ENCODE results near the gene PLEKHG5. TPM values are rescaled to one million over a fixed set of nuclear protein-coding genes. Genes with fewer than 3 reads are reported as not detected.

PLEKHG5 gene
- total RNA-seq, 2 experiments from 2014 or later, result 5.0 to 6.1 TPM

GRCh38 chr1:6462412-6463119 lies 28.9 kb downstream of the PLEKHG5 start:
- ATAC-seq (ENCODE audit: poor library complexity) (no peak), DNase-seq (no peak)
- ChIA-PET POLR2A (interaction anchor here (0.8 to 6.9 kb wide), 4 partner anchors 8 to 114 kb away, joined by 3 to 40 read pairs (median 4); no protein-coding TSS in a partner anchor), CTCF (interaction anchor here (1.2 to 4.9 kb wide), 4 partner anchors 8 to 24 kb away, joined by 3 to 34 read pairs (median 9); no protein-coding TSS in a partner anchor)
- Mint-ChIP-seq H3K27ac (peak overlapping the region; percentile 96), H3K36me3 (ENCODE audit: low read depth) (peaks cover 58% of the 10 kb centered on the region), H3K4me3 (peak overlapping the region; percentile 81), H3K27me3 (no peaks in the 10 kb centered on the region), H3K9me3 (no peaks in the 10 kb centered on the region), H3K4me1 (ENCODE audit: low read depth) (peaks cover 65% of the 10 kb centered on the region)
- Histone ChIP-seq H3K27me3 (ENCODE audit: control insufficient read depth in 1 of 2, insufficient read depth in 2 of 2, low read length in 2 of 2) (no peaks in the 10 kb centered on the region), H3K4me1 (ENCODE audit: insufficient read depth, low read length) (peaks cover 74% of the 10 kb centered on the region), H3K36me3 (ENCODE audit: insufficient read depth, low read length) (peaks cover 36% of the 10 kb centered on the region), H3K27ac (ENCODE audit: low read depth in 1 of 2, low read length in 2 of 2) (peak overlapping the region; percentile 70 to 97), H3K4me3 (ENCODE audit: low read length) (no peak overlapping the region), H3K9me3 (ENCODE audit: control insufficient read depth in 1 of 2, insufficient read depth in 1 of 2, low read length in 2 of 2) (no peaks in the 10 kb centered on the region)
- intact Hi-C loops (cut with DNase I, micrococcal nuclease), result no loop called here
- TF ChIP-seq, protein P1, sequence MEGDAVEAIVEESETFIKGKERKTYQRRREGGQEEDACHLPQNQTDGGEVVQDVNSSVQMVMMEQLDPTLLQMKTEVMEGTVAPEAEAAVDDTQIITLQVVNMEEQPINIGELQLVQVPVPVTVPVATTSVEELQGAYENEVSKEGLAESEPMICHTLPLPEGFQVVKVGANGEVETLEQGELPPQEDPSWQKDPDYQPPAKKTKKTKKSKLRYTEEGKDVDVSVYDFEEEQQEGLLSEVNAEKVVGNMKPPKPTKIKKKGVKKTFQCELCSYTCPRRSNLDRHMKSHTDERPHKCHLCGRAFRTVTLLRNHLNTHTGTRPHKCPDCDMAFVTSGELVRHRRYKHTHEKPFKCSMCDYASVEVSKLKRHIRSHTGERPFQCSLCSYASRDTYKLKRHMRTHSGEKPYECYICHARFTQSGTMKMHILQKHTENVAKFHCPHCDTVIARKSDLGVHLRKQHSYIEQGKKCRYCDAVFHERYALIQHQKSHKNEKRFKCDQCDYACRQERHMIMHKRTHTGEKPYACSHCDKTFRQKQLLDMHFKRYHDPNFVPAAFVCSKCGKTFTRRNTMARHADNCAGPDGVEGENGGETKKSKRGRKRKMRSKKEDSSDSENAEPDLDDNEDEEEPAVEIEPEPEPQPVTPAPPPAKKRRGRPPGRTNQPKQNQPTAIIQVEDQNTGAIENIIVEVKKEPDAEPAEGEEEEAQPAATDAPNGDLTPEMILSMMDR (IDR thresholded peaks at IDR 0.05), result no peak

GRCh38 chr1:6461538-6462411 lies 29.7 kb downstream of the PLEKHG5 start:
- H3K27ac Mint-ChIP-seq, result peak overlapping the region; percentile 96
- CTCF ChIA-PET, result interaction anchor here (4.9 kb wide), 1 partner anchor 14 kb away, joined by 34 read pairs; no protein-coding TSS in a partner anchor
- peaks cover 68% of the 10 kb centered on the region for H3K4me1 Mint-ChIP-seq (ENCODE audit: low read depth)
- DNase-seq (no peak), ATAC-seq (ENCODE audit: poor library complexity) (no peak)
- peaks cover 66% of the 10 kb centered on the region for H3K4me1 ChIP-seq (ENCODE audit: insufficient read depth, low read length)
- no peaks in the 10 kb centered on the region for H3K9me3 Mint-ChIP-seq
- H3K27ac ChIP-seq (ENCODE audit: low read depth in 1 of 2, low read length in 2 of 2), result peak overlapping the region; percentile 97 to 99
- H3K36me3 ChIP-seq (ENCODE audit: insufficient read depth, low read length), result peaks cover 36% of the 10 kb centered on the region
- no peaks in the 10 kb centered on the region for H3K27me3 Mint-ChIP-seq
- intact Hi-C loops (cut with DNase I, micrococcal nuclease), result loop anchor here in 1 of 2 experiments (2.0 kb wide), 1 partner anchor 13 kb away; no protein-coding TSS in a partner anchor
- no peaks in the 10 kb centered on the region for H3K27me3 ChIP-seq (ENCODE audit: control insufficient read depth in 1 of 2, insufficient read depth in 2 of 2, low read length in 2 of 2)
- peaks cover 58% of the 10 kb centered on the region for H3K36me3 Mint-ChIP-seq (ENCODE audit: low read depth)
- H3K4me3 ChIP-seq (ENCODE audit: low read length), result no peak overlapping the region
- H3K4me3 Mint-ChIP-seq, result peak overlapping the region; percentile 81
- no peaks in the 10 kb centered on the region for H3K9me3 ChIP-seq (ENCODE audit: control insufficient read depth in 1 of 2, insufficient read depth in 1 of 2, low read length in 2 of 2)
- TF ChIP-seq, protein P1 (IDR thresholded peaks at IDR 0.05), result no peak
- POLR2A ChIA-PET, result interaction anchor here (6.9 kb wide), 1 partner anchor 12 kb away, joined by 40 read pairs; no protein-coding TSS in a partner anchor

DNA sequence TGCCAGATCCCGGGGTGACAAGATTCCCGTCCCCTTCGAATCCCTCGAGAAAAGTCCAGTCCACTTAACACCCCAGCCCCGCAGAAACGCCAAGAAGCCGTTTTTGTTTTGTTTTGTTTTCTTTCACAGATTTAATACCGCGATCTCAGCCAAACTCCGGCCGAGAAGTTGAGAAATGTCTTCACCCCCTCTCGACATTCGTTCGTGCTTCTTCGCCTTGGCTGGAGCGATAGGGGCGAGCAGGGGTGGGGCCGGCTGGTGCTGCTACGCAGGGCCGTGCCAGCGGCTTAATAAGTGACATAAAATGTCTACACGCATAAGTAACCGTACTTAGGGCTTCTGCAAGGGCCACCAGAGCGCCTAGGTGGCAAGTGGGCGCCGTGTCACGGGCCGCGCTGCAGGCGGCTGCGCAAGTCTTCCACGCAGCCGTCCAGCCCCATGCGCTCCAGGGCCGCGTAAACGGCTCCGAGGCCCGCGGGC lies 30.4 kb downstream of the PLEKHG5 start:
- Mint-ChIP-seq H3K36me3 (ENCODE audit: low read depth) (peaks cover 58% of the 10 kb centered on the region), H3K27me3 (peaks cover 6% of the 10 kb centered on the region), H3K9me3 (no peaks in the 10 kb centered on the region), H3K4me1 (ENCODE audit: low read depth) (peaks cover 71% of the 10 kb centered on the region), H3K27ac (peak overlapping the region; percentile 96), H3K4me3 (peak overlapping the region; percentile 89)
- POLR2A ChIA-PET, result interaction anchor here (0.6 to 6.9 kb wide), 15 partner anchors 7 to 324 kb away, joined by 3 to 61 read pairs (median 5); partner anchors contain the start of genes ACOT7, CAMTA1, HES2 and NOL9
- intact Hi-C loops (cut with DNase I, micrococcal nuclease), result loop anchor here in 1 of 2 experiments (2.0 kb wide), 1 partner anchor 14 kb away; no protein-coding TSS in a partner anchor
- Histone ChIP-seq H3K9me3 (ENCODE audit: control insufficient read depth in 1 of 2, insufficient read depth in 1 of 2, low read length in 2 of 2) (no peaks in the 10 kb centered on the region), H3K27ac (ENCODE audit: low read depth in 1 of 2, low read length in 2 of 2) (peak overlapping the region; percentile 97 to 99), H3K27me3 (ENCODE audit: control insufficient read depth in 1 of 2, insufficient read depth in 2 of 2, low read length in 2 of 2) (no peaks in the 10 kb centered on the region), H3K36me3 (ENCODE audit: insufficient read depth, low read length) (peaks cover 36% of the 10 kb centered on the region), H3K4me3 (ENCODE audit: low read length) (peak overlapping the region; percentile 68), H3K4me1 (ENCODE audit: insufficient read depth, low read length) (peaks cover 62% of the 10 kb centered on the region)
- DNase-seq, result no peak
- no peak for ATAC-seq (ENCODE audit: poor library complexity)
- TF ChIP-seq, protein P1 (IDR thresholded peaks at IDR 0.05), result no peak
- CTCF ChIA-PET, result interaction anchor here (1.0 to 3.4 kb wide), 3 partner anchors 11 to 38 kb away, joined by 3 to 28 read pairs (median 12); no protein-coding TSS in a partner anchor

All from CD4-positive, alpha-beta T cell (primary cell).